KMS-11 (cell line): ENCODE data around the gene IFI27.

Experiments
- H2AFZ ChIP-seq: fragments of 200-600 bp; sonication (generic); 2 replicates; pipeline ENCODE4 v1.6.1; 2016; ENCODE audit warnings: antibody characterized with exemption, mixed run types, low read depth
- H3K27ac ChIP-seq: fragments of 200-600 bp; sonication (generic); 2 replicates; pipeline ENCODE4 v1.6.1; 2016; ENCODE audit warnings: mild to moderate bottlenecking, mixed run types
- H3K27me3 ChIP-seq: fragments of 200-600 bp; sonication (generic); 2 replicates; pipeline ENCODE4 v1.6.1; 2017; ENCODE audit warnings: mild to moderate bottlenecking, low read depth, mixed run types, moderate library complexity; ENCODE audit not compliant: insufficient read depth
- H3K36me3 ChIP-seq: fragments of 200-600 bp; sonication (generic); 2 replicates; pipeline ENCODE4 v1.6.1; 2017; ENCODE audit warnings: mild to moderate bottlenecking, mixed run types; ENCODE audit not compliant: insufficient read depth
- H3K4me1 ChIP-seq: fragments of 200-600 bp; sonication (generic); 2 replicates; pipeline ENCODE4 v1.6.1; 2016; ENCODE audit warnings: mild to moderate bottlenecking, low read depth, mixed run types; ENCODE audit not compliant: poor library complexity, severe bottlenecking
- H3K4me2 ChIP-seq: fragments of 200-600 bp; sonication (generic); 2 replicates; pipeline ENCODE4 v1.7.0; 2016; ENCODE audit warnings: mild to moderate bottlenecking, mixed run types
- H3K4me3 ChIP-seq: fragments of 200-600 bp; sonication (generic); IDR thresholded peaks from 2 replicates; pipeline ENCODE4 v1.6.1; 2017; ENCODE audit warnings: low read depth, low read length, mixed read lengths; ENCODE audit not compliant: insufficient read depth
- H3K79me2 ChIP-seq: fragments of 200-600 bp; sonication (generic); 2 replicates; pipeline ENCODE4 v1.6.1; 2016; ENCODE audit warnings: low read depth, mixed run types; ENCODE audit not compliant: insufficient read depth
- H3K9ac ChIP-seq: fragments of 200-600 bp; sonication (generic); 2 replicates; pipeline ENCODE4 v1.6.1; 2016; ENCODE audit warnings: mild to moderate bottlenecking, mixed run types
- H4K20me1 ChIP-seq: fragments of 200-600 bp; sonication (generic); 2 replicates; pipeline ENCODE4 v1.6.1; 2016; ENCODE audit warnings: mild to moderate bottlenecking, mixed run types; ENCODE audit not compliant: insufficient read depth
- TF ChIP-seq, protein P1 (sequence below): fragments of 200-600 bp; sonication (generic); conservative IDR thresholded peaks from 2 replicates; pipeline ENCODE4 v1.6.1; 2017; ENCODE audit warnings: low read depth, mild to moderate bottlenecking, antibody characterized with exemption, low read length, moderate library complexity, mixed read lengths

The IFI27 gene

DNA sequence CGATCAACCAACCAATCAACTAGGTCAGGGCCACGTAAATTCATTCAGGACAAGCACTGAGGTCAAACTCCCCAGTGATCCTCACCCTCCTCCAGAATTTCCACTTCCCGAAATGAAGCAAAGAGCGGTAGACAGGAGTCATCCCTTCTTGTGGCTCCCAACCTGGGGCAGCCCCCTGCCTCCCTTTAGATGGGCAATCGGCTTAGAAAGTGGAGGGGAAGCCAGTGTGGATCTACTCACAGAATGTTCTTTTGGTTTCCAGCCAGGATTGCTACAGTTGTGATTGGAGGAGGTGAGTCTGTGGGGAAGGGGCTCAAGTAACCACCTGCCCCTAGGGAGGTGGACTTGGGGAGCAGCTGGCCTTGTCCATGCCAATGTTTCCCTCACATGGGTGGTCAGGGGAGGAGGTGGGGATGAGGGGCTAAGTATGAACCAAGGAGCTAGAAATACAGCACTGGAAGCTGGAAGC, 4.1 kb downstream of the IFI27 start:
- H3K9ac ChIP-seq = no peak overlapping the region
- no peak overlapping the region for H3K4me3 ChIP-seq
- H3K36me3 ChIP-seq = no peaks in the 10 kb centered on the region
- H2AFZ ChIP-seq = no peak overlapping the region
- no peak overlapping the region for H3K27ac ChIP-seq
- no peaks in the 10 kb centered on the region for H4K20me1 ChIP-seq
- no peaks in the 10 kb centered on the region for H3K27me3 ChIP-seq
- no peaks in the 10 kb centered on the region for H3K79me2 ChIP-seq
- no peak overlapping the region for H3K4me2 ChIP-seq
- TF ChIP-seq, protein P1, sequence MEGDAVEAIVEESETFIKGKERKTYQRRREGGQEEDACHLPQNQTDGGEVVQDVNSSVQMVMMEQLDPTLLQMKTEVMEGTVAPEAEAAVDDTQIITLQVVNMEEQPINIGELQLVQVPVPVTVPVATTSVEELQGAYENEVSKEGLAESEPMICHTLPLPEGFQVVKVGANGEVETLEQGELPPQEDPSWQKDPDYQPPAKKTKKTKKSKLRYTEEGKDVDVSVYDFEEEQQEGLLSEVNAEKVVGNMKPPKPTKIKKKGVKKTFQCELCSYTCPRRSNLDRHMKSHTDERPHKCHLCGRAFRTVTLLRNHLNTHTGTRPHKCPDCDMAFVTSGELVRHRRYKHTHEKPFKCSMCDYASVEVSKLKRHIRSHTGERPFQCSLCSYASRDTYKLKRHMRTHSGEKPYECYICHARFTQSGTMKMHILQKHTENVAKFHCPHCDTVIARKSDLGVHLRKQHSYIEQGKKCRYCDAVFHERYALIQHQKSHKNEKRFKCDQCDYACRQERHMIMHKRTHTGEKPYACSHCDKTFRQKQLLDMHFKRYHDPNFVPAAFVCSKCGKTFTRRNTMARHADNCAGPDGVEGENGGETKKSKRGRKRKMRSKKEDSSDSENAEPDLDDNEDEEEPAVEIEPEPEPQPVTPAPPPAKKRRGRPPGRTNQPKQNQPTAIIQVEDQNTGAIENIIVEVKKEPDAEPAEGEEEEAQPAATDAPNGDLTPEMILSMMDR = no peak
- no peaks in the 10 kb centered on the region for H3K4me1 ChIP-seq

DNA sequence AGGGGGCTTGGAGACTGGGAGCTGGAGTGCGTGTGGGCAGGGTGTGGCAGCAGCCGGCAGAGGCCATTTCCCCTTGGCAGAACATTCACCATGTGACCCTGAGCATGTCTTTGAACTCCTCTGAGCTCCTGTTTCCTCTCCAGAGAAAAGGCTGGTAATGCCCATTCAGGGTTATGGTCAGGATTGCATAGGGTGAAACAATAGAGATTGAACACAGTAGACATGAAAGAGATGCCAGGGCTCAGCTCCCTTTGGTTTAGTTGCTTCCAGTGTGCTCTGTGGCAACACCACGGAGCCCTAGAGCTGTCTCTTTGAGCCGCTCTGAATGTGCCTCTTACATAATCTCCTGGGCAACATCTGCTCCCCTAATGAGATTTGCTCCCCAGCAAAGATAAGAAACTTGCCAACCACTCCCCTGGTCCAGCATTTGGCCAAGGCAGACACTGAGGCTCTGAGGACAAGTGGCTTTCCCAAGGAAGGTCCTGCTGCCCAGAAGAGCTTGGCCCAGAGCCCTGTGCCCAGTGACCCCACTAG, 4.6 kb downstream of the IFI27 start:
- H4K20me1 ChIP-seq = no peaks in the 10 kb centered on the region
- no peak overlapping the region for H2AFZ ChIP-seq
- no peak overlapping the region for H3K4me2 ChIP-seq
- H3K27ac ChIP-seq = no peak overlapping the region
- no peaks in the 10 kb centered on the region for H3K36me3 ChIP-seq
- H3K4me1 ChIP-seq = no peaks in the 10 kb centered on the region
- no peaks in the 10 kb centered on the region for H3K79me2 ChIP-seq
- no peaks in the 10 kb centered on the region for H3K27me3 ChIP-seq
- H3K9ac ChIP-seq = no peak overlapping the region
- no peak overlapping the region for H3K4me3 ChIP-seq
- TF ChIP-seq, protein P1 = no peak

DNA sequence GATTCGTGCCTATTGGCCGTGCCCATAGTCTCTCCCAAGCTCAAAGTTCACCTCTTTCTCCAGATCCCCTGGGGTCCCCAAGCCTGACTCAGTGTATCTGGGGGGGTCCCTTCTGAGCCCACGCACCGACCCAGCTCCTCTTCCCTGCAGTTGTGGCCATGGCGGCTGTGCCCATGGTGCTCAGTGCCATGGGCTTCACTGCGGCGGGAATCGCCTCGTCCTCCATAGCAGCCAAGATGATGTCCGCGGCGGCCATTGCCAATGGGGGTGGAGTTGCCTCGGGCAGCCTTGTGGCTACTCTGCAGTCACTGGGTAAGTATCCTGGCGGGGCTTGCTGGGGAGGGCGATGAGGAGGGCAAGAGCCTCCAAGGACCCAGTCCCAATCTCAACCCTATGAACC, 5.1 kb downstream of the IFI27 start:
- TF ChIP-seq, protein P1 = no peak
- Histone ChIP-seq H3K9ac (no peak overlapping the region), H3K4me3 (no peak overlapping the region), H3K4me1 (no peaks in the 10 kb centered on the region), H3K27me3 (no peaks in the 10 kb centered on the region), H2AFZ (no peak overlapping the region), H3K27ac (no peak overlapping the region), H3K4me2 (no peak overlapping the region), H3K36me3 (no peaks in the 10 kb centered on the region), H3K79me2 (no peaks in the 10 kb centered on the region), H4K20me1 (no peaks in the 10 kb centered on the region)

DNA sequence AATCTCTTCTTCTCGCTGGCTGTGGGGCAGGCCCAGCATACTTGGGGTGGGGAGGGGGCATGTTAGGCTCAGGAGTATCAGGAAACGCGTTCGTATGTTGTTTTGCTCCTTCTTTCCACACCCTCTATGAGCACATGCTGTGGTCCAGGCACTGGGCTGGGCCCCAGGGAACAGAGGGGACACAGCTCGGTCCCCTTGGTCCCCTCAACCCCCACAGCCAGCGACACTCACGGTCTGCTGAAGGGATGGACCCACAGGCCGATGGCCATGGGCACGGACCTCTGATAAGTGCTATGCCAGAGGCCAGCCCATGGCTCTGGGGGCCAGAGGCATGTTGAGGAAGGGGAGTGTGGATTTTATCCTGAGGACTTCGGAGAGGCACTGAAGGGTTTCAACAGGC, 6.2 kb downstream of the IFI27 start:
- Histone ChIP-seq H3K36me3 (no peaks in the 10 kb centered on the region), H3K27ac (no peak overlapping the region), H3K4me1 (no peaks in the 10 kb centered on the region), H3K79me2 (no peaks in the 10 kb centered on the region), H4K20me1 (no peaks in the 10 kb centered on the region), H3K27me3 (no peaks in the 10 kb centered on the region), H3K9ac (no peak overlapping the region), H3K4me2 (no peak overlapping the region), H2AFZ (no peak overlapping the region), H3K4me3 (no peak overlapping the region)
- TF ChIP-seq, protein P1 = no peak
